Coronary artery (tissue), 2 donors: Measurements from ENCODE around the gene TRPV2.

ENCODE experiments used
- DNase-seq: peaks from one replicate; pipeline ENCODE4 v3.0.0-alpha.2; 2017; ENCODE audit warnings: low spot score
- H3K27ac ChIP-seq, 2 donors: fragments of 200-600 bp; sonication (generic); one replicate each; pipeline ENCODE4 v1.5.1; 2016 to 2019
- H3K4me3 ChIP-seq: fragments of 200-600 bp; sonication (generic); 2 replicates; pipeline ENCODE4 v1.5.1; 2016; ENCODE audit warnings: mild to moderate bottlenecking, moderate library complexity
- TF ChIP-seq, protein P1 (sequence below): fragments of 200-600 bp; sonication (generic); IDR thresholded peaks from one replicate; pipeline ENCODE4 v1.5.1; 2019; ENCODE audit warnings: antibody characterized with exemption

TRPV2 gene

DNA sequence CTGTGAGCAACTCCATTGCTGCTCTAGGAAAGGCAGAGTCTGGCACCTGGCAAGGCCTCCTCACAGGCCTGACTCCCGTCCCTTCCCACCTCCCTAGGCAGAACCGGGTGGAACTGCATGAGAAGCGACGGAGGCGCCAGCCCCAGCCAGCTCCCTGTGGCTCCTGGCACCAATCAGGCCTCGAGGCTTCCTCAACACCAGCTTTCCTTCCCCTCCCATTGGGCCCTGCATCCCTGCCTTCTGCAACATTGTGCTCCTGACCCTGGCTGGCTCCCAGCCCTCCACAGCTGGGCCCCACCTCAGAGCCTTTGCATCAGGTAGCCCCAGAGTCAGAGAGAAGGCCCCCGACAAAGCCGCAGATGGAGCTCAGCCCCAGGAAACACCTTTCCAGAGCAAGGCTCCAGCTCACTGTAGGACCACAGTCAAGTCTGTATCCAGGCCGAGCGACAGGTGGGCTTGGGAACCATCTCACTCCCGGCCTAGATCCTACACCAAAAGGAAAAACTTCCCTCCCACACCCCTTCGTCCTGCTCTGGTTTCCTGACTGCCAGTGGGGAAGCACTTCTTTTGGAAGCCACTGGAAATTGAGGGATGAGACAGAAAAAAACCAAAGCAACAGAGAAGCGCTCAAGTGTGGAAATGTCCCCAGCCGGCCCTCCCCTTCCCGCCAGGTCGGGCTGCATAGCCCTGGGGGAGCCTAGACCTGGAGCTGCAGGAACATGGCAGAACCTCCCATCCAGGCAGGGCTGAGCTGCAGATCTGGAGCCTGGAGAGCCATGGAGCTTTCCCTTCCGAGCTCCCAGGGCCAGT lies 45.6 kb downstream of the TRPV2 start:
- TF ChIP-seq, protein P1, sequence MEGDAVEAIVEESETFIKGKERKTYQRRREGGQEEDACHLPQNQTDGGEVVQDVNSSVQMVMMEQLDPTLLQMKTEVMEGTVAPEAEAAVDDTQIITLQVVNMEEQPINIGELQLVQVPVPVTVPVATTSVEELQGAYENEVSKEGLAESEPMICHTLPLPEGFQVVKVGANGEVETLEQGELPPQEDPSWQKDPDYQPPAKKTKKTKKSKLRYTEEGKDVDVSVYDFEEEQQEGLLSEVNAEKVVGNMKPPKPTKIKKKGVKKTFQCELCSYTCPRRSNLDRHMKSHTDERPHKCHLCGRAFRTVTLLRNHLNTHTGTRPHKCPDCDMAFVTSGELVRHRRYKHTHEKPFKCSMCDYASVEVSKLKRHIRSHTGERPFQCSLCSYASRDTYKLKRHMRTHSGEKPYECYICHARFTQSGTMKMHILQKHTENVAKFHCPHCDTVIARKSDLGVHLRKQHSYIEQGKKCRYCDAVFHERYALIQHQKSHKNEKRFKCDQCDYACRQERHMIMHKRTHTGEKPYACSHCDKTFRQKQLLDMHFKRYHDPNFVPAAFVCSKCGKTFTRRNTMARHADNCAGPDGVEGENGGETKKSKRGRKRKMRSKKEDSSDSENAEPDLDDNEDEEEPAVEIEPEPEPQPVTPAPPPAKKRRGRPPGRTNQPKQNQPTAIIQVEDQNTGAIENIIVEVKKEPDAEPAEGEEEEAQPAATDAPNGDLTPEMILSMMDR, result no peak
- Histone ChIP-seq H3K27ac (no peak overlapping the region), H3K4me3 (no peak overlapping the region)
- no peak for DNase-seq

DNA sequence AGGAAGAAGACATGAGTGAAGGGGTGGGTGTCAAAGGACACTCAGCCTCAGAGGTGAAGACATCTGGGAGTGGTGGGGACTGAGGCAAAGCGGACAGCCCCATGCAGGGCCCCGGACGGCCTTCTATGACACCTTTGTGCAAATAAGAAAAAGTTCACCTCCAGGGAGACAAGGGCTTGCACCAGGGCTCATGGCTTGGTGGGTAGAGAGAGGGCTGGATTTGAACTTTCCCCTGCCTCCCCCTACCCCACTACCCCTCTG lies 46.2 kb downstream of the TRPV2 start:
- DNase-seq, result no peak
- TF ChIP-seq, protein P1, result no peak
- Histone ChIP-seq H3K27ac (no peak overlapping the region), H3K4me3 (no peak overlapping the region)

DNA sequence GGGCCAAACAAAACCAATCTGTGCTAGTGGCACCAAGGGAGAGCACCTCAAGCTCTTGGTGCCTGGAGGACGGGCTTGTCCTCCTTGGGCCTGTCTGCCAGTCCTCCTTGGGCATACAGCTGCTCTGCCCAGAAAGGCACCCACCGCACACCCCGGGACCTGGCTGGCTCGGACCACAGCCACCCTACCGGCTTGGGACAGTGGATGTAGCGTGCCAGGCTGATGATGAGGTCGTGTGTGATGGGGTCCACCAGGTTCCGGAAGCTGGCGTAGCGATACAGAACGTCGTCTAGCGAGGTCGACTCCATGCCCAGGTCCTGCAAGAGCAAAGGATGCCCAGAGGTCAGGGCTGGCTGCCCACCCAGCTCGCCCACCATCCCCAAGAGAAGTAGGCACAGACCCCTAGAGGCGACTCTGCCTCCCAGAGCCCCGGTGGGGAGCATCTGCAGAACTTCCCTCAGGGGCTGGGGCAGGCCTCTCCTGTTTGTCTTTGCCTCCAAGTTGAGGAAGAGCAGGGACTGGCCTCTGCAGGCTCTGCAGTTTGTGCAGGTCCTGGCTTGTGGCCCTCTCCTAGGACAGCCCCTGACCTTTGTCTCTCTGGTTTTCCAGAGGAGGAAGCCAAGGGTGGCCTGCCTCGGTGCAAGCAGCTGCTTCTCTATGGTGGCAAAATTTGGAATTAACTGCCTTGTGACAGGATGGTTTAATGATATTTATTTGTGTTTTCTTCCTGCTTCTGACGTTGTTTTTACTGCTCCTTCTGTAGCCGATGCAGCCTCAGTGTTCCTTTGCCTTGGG lies 46.9 kb downstream of the TRPV2 start:
- Histone ChIP-seq H3K4me3 (no peak overlapping the region), H3K27ac (no peak overlapping the region)
- no peak for DNase-seq
- TF ChIP-seq, protein P1, result no peak

DNA sequence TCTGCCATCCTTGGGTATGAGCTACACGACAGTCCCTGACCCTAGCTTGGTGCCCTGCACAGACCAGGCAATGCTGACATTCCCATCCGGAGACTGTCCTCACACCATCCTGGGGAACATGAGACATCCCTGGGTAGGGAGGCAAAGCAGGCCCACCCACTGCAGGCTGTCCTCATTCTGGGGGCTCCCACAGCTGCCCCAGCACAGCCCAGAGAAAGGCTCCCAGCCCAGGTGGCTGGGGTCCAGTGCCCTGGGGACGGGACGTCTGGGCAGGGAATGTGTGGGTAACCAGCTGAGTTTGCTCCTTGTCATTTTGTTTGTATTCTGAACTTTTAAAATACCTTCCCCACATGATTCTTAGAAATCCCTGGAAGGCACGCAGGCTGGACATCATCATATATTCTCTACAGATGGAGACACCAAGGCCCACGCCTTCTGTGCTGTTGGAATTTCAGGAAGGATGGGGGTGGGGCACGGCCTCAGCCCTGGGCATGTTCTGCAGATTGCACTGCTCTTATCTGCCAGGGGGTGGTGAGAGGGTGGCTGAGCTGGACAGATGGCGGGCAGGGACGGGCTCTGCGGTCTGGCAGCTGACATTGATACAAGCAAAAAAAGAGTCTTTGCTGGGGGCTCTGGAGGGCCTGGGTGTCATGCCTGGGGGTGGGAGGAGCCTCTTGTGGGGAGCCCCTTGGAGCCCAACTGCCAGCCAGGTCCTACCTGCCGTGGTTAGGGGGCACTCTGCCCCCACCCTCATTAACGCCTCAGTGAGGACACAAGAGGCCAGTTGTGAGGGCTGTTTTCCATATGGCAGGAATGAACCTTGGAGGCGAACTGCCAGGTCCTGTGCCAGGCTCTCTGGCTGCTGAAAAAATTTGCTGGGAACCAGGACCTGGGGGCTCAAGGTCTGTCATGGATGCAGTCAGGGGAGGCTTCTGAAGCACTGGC lies 48.3 kb downstream of the TRPV2 start:
- H3K27ac ChIP-seq, result no peak overlapping the region
- no peak for DNase-seq
- TF ChIP-seq, protein P1, result no peak

DNA sequence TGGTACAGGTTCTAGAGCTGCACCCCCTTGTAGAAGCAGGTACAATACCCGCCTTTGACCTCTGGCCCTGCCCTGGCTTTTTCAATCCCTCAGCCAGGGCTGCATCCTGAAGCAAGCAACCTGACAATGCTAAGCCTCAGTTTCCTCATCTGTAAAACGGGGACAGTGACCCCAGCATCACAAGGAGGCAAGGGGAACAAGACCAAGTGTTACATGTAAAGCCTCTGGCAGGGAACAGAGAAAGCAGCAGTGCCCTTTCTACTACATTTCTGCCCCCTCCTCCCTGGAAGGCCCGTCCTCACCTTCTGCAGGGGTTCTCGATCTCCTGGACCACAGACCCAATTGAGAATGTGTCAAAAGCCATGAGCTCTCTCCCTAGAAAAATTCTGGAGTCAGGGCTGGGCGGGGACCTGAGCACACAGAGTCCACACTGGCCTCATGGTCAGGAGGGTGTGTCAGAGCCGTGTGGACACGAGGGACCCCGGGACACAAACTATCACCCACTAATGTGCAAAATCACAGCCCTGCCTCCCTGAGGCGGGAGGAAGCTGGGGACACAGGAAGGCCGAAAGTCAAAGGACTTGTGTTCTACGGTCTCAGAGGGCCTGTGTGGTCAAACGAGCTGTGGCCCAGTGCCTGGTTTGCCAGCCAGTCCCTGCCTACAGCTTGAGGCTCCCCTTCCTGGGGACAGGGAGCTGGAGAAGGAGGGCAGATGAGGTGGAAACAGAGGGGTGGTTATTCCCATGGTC lies 49.1 kb downstream of the TRPV2 start:
- Histone ChIP-seq H3K27ac (no peak overlapping the region), H3K4me3 (no peak overlapping the region)
- TF ChIP-seq, protein P1, result no peak
- DNase-seq, result no peak

More for the DNA sequence above, 48.3 kb downstream of the TRPV2 start:
- H3K4me3 ChIP-seq, result no peak overlapping the region

DNA sequence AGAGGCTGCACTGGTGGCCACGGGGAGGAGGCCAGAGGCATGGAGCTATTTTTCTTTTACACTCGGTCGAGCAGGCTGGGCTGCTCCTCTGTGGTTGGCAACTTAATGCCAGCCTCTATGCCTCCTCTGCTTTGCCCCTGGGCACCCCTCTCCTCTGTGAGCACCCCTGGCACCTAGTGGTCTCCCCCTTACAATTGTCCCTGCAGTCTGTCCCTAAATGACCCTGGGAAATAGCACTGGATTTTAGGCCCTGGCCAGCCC lies 49.6 kb downstream of the TRPV2 start:
- no peak for DNase-seq
- Histone ChIP-seq H3K27ac (peak overlapping the region in 1 of 2 donors; percentile 16), H3K4me3 (no peak overlapping the region)
- TF ChIP-seq, protein P1, result no peak
